HG02678 (cell line): ENCODE data around the gene LSM4.
"Not testable (repeated sequence)": the region's sequence is repeated elsewhere in the genome, so short reads cannot be mapped to it uniquely, and the experiment has no call there.

Experiments
- ATAC-seq: cut with Tn5 transposase; IDR thresholded peaks from one replicate; pipeline ENCODE4 v1.9.1; 2021; ENCODE audit warnings: mild to moderate bottlenecking, moderate library complexity; ENCODE audit not compliant: unreplicated experiment

Gene LSM4

DNA sequence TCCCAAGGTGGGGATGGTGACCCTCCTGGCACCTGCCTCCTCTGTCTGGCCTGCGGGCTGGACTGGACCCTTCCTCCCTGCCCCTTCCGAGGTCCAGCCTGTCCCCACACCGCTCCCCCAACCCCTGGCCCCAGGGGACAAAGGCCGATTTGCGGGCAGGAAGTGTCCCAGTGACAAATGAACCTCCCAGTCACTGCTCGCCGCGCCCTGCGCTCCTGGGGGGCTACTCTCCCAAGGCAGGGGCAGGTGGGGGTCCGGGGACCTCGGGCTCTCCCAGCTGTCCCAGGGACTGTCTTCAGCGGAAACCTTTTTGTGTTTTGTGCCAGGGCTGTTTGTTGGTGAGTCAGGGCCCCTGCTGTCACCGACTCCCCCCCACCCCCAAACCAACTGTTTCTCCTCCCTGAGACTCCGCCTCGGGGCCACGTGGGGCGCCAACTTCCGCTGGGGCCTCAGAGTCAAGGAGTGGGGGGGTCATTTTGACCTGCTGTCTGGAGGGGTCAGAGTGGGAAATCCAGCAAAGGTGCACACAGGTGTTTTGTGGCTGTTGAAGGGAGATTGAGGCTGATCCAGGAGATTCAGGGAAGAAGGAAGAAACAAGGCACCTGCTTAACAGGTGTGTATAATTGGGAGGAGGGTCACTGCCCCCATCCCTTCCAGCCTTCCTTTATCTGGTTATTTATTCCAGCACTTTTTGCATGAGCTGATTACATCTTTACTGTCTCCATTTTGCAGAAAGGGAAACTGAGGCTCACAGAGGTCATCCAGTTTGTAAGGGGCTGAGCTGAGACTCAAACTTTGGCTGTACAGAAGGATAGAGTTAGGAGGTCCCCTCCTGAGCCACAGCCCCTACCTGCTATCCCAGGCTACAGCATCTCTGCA lies 18.4 kb upstream of the LSM4 start:
- peak; percentile 52 for ATAC-seq

- ATAC-seq = peak; percentile 73
Observed at GRCh38 chr19:18340190-18340989, 17.5 kb upstream of the LSM4 start, which contains the start of gene PGPEP1. Gene PGPEP1 (plus strand): TSS chr19:18340598. CDS start chr19:18340682, 84 bp downstream.

GRCh38 chr19:18339723-18340122 lies 16.8 kb upstream of the LSM4 start:
- no peak for ATAC-seq

DNA sequence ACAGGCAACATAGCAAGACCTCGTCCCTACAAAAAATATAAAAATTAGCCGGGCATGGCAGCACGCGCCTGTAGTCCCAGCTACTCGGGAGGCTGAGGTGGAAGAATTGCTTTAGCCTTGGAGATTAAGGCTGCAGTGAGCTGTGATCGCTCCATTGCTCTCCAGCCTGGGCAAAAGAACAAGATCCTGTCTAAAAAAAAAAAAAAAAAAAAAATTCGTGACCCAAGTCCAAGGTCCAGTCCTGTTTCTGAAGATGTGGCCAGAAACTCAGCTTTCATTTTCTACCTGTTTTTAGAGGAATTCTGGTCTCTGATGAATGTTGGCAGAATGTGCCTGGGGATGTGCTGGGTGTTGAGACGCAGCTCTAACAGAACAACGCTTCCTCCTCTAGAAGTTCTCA lies 15.7 kb upstream of the LSM4 start:
- ATAC-seq = no peak

GRCh38 chr19:18336121-18336520 lies 13.2 kb upstream of the LSM4 start:
- no peak for ATAC-seq

DNA sequence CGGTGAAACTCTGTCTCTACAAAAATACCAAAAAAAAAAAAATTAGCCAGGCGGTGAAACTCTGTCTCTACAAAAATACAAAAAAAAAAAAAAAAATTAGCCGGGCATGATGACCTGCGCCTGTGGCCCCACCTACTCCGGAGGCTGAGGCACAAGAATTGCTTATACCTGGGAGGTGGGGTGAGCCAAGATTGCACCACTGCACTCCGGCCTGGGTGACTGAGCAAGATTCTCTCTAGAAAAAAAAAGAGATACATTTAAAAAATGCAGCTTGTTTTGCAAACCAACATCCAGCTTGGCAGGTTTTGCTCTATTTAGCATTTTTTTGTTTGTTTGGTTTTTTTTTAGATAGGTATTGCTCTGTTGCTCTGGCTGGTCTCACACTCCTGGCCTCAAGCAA lies 10.8 kb upstream of the LSM4 start:
- no peak for ATAC-seq

- ATAC-seq = no peak
Observed at GRCh38 chr19:18332917-18333530, 10.1 kb upstream of the LSM4 start.

- ATAC-seq = no peak
Observed at GRCh38 chr19:18330868-18331267, 8.0 kb upstream of the LSM4 start.

GRCh38 chr19:18329035-18329376 lies 6.1 kb upstream of the LSM4 start:
- no peak for ATAC-seq

- ATAC-seq = peak; percentile 92
Observed at GRCh38 chr19:18328340-18329034, 5.6 kb upstream of the LSM4 start.

GRCh38 chr19:18326772-18327171 lies 3.9 kb upstream of the LSM4 start:
- ATAC-seq = no peak

GRCh38 chr19:18324373-18324731 lies 1.5 kb upstream of the LSM4 start:
- ATAC-seq = not testable (repeated sequence)

- no peak for ATAC-seq
Observed at GRCh38 chr19:18322318-18322758, 538 bp downstream of the LSM4 start.

GRCh38 chr19:18321734-18322102 lies 1.2 kb downstream of the LSM4 start:
- no peak for ATAC-seq

GRCh38 chr19:18320865-18321733 lies 1.8 kb downstream of the LSM4 start:
- ATAC-seq = no peak

DNA sequence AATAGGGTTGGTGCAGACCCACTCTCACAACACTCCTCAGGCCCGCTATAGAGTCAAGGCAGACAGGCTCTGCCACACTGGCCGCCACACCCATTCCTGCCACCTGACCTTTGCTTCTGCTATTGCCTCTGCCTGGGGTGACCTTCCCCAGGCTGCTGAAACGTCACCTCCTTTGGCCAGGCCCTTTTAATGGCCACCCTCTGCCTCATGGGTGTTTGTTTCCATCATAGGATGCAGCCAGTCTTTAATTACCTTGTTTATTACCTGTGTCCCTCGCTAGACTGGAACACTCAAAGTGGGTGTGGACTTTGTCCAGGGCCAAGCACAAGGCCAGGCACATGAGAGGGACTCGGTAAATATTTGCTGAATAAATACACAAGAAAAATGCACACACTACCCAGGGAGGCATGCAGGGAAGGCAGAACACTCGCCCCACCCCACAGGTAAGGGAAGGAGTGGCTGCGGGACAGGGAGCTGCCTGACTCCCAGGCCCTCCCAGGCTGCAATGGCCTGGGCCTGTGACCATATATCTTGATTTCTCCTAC lies 3.2 kb downstream of the LSM4 start:
- no peak for ATAC-seq

DNA sequence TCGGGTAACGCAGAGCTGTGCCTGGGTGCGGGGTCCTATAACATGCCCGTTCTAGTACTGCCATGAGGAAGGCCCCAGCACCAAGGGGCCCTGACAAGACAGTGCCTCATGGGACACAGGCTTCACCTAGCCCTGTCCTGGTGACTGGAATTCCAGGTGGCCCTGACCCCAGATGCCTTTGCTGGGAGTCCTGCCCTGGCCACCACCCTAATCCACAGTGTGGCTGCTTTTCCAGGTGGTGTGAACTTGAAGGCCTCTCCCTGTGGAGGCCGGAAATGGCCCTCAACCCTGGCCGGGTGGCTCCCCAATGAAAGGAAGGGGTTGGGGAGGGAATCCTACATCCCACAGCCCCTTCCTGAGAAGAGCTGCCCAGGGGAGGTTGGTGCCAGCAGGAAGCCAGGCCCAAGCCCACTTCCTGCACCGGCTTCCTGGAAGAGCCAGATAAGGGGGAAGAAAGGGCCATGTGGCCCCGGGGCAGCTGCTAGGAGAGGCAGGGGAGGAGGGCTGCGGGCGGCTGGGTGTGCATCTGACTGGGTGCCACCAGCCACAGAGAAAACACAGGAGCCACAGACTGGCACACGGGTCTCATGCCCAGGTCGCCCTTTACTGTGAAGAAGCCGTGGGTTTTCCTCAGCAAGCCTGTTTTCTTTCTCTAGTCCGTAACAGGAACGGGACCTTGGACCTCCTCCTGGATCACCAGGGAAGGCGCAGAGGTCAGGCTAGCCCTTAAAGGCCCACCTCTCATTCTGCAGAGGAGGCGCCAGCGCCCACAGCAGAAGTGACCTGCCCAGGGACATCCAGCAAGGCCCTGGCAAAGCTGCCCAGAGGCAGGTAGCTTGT lies 4.7 kb downstream of the LSM4 start:
- no peak for ATAC-seq

DNA sequence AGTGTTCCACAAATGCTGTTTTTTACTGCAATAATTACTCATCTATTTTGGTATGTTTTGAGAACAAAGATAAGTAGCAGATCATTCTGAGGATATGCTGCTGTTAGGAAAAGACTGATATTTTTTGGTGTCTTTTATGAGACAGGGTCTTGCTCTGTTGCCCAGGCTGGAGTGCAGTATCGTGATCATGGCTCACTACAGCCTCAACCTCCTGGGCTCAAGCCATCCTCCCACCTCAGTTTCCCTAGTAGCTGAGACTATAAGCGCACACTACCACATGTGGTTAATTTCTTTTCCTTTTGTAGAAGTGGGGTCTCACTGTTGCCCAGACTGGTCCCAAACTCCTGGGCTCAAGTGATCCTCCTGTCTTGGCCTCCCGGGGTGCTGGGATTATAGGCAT lies 9.5 kb downstream of the LSM4 start:
- no peak for ATAC-seq

DNA sequence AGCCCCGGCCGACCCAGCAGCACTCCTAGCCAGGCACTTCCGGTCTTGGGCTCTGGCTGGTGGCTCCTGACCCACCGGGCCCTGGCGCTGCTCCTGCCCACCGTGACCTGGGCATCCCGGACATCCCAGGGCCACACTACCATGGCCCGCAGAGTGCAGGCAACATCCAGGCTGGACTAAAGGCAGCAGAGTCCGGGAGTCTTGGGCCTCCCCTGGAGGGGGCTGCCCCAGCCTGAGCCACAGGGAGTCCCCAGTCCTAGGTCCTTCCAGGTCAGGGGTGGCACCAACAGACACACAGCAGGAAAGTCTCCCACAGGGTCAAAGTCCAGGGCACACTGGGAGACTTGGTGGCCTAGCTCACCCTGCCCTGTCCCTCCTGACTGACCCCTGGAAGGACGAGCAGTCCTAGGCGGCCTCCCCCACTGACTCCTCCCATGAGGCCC lies 10.8 kb downstream of the LSM4 start:
- no peak for ATAC-seq
